HCT116 (cell line): ENCODE results near the gene SCG3. TPM values are rescaled to one million over a fixed set of nuclear protein-coding genes. Genes with fewer than 3 reads are reported as not detected.

Source experiments
- ATAC-seq: fragments of 200-7000 bp; cut with Tn5 transposase; 2 replicates; pipeline ENCODE4 v1.9.1; 2020; ENCODE audit warnings: mild to moderate bottlenecking, moderate library complexity
- BruUV-seq: library from RNA; stranded (reverse); fragments of 400-500 nt; replicated peaks from 2 replicates; lab custom pipeline; 2021; lab: Mats Ljungman, UMichigan
- CTCF ChIA-PET: fragments of 300-600 bp; sonication (Branson Sonifier 250); formaldehyde crosslinking; loops from one replicate; lab custom pipeline; 2021; ENCODE audit warnings: antibody characterized with exemption; lab: Charles Lee
- POLR2A ChIA-PET: fragments of 300-600, 350-600 bp; sonication (Branson Sonifier 250); formaldehyde crosslinking; loops from one replicate; lab custom pipeline; 2021; ENCODE audit warnings: antibody characterized with exemption; lab: Charles Lee
- RAD21 ChIA-PET, 2 experiments: fragments of 300-600 bp; sonication (Branson Sonifier 250); formaldehyde crosslinking; loops; one replicate each; lab custom pipeline; 2023; ENCODE audit warnings: low total read pairs in 2 of 2; ENCODE audit not compliant: uncharacterized antibody in 2 of 2, unreplicated experiment in 2 of 2, low non-redundant PET in 1 of 2; lab: Charles Lee
- DNase-seq: peaks from one replicate; pipeline ENCODE4 v3.0.0-alpha.2; 2010; ENCODE audit warnings: low read depth, low spot score
- H2AFZ ChIP-seq: fragments of 200-600 bp; shearing (Covaris generic), sonication (generic); 2 replicates; pipeline ENCODE4 v1.6.1; 2017; ENCODE audit warnings: low read depth, mixed run types, mixed read lengths, antibody characterized with exemption, low read length; ENCODE audit not compliant: poor library complexity, severe bottlenecking
- H3K27ac ChIP-seq: 2 replicates; pipeline ENCODE4 v1.5.1; 2012; ENCODE audit warnings: low read depth, low read length
- H3K27me3 ChIP-seq: fragments of 200-600 bp; sonication (generic); 2 replicates; pipeline ENCODE4 v1.6.1; 2016; ENCODE audit warnings: mixed run types, low read length, mixed read lengths; ENCODE audit not compliant: insufficient read depth
- H3K36me3 ChIP-seq, 2 experiments: fragments of 200-500 bp in 1 of 2; fragments of 200-600 bp in 1 of 2; sonication (Bioruptor generic) in 1 of 2; sonication (generic) in 1 of 2; 2 replicates each; pipeline versions ENCODE4 v1.5.1 to v1.6.1; 2014 to 2016; ENCODE audit warnings: low read length in 2 of 2, inconsistent platforms in 1 of 2, mixed read lengths in 1 of 2, mixed run types in 1 of 2; ENCODE audit not compliant: insufficient read depth in 2 of 2, control insufficient read depth in 1 of 2
- H3K4me1 ChIP-seq, 2 experiments: fragments of 200-600 bp in 1 of 2; sonication (generic) in 1 of 2; 2 replicates each; pipeline versions ENCODE4 v1.5.1 to v1.6.1; 2012 to 2017; ENCODE audit warnings: low read length in 2 of 2, inconsistent platforms in 1 of 2, mild to moderate bottlenecking in 1 of 2, mixed read lengths in 1 of 2, mixed run types in 1 of 2, moderate library complexity in 1 of 2; ENCODE audit not compliant: insufficient read depth in 2 of 2, control insufficient read depth in 1 of 2
- H3K4me2 ChIP-seq: fragments of 200-600 bp; sonication (generic); 2 replicates; pipeline ENCODE4 v1.6.1; 2017; ENCODE audit warnings: mixed run types, low read length, mixed read lengths
- H3K4me3 ChIP-seq, 2 experiments: fragments of 200-600 bp in 1 of 2; sonication (generic) in 1 of 2; replicated peaks in 1 of 2; 2 replicates each; pipeline ENCODE4 v1.5.1; 2011 to 2016; ENCODE audit warnings: low read length in 2 of 2, control low read depth in 1 of 2, low read depth in 1 of 2, mild to moderate bottlenecking in 1 of 2, mixed read lengths in 1 of 2, mixed run types in 1 of 2
- H3K79me2 ChIP-seq: fragments of 200-600 bp; sonication (generic); 2 replicates; pipeline ENCODE4 v1.6.1; 2017; ENCODE audit warnings: mild to moderate bottlenecking, mixed run types, low read length, moderate library complexity, mixed read lengths; ENCODE audit not compliant: insufficient read depth
- H3K9ac ChIP-seq: fragments of 200-600 bp; sonication (generic); 2 replicates; pipeline ENCODE4 v1.6.1; 2016; ENCODE audit warnings: low read length, mixed read lengths
- H3K9me2 ChIP-seq: fragments of 200-600 bp; sonication (generic), shearing (Covaris generic); 2 replicates; pipeline ENCODE4 v1.6.1; 2017; ENCODE audit warnings: mixed run types, mild to moderate bottlenecking, moderate library complexity; ENCODE audit not compliant: insufficient read depth
- H3K9me3 ChIP-seq, 2 experiments: fragments of 200-500 bp in 1 of 2; fragments of 200-600 bp in 1 of 2; sonication (Bioruptor generic) in 1 of 2; sonication (generic) in 1 of 2; 2 replicates each; pipeline ENCODE4 v1.6.1; 2014 to 2017; ENCODE audit warnings: low read length in 2 of 2, mixed read lengths in 2 of 2, inconsistent platforms in 1 of 2, low read depth in 1 of 2, mild to moderate bottlenecking in 1 of 2, mixed run types in 1 of 2, moderate library complexity in 1 of 2; ENCODE audit not compliant: control insufficient read depth in 1 of 2, insufficient read depth in 1 of 2
- H4K20me1 ChIP-seq: fragments of 200-600 bp; sonication (generic), shearing (Covaris generic); 2 replicates; pipeline ENCODE4 v1.6.1; 2017; ENCODE audit warnings: mixed run types, mild to moderate bottlenecking, moderate library complexity; ENCODE audit not compliant: insufficient read depth
- CBX3 ChIP-seq: IDR thresholded peaks from 2 replicates; pipeline ENCODE4 v1.6.1; 2012; ENCODE audit warnings: low read depth
- EGR1 ChIP-seq: IDR thresholded peaks from 2 replicates; pipeline ENCODE4 v1.6.1; 2012; ENCODE audit warnings: low read depth
- ELF1 ChIP-seq: IDR thresholded peaks from 2 replicates; pipeline ENCODE4 v1.6.1; 2012; ENCODE audit warnings: low read depth, borderline replicate concordance
- EZH2 ChIP-seq: fragments of 200-600 bp; sonication (generic); IDR thresholded peaks from 2 replicates; pipeline ENCODE4 v1.6.1; 2017; ENCODE audit warnings: antibody characterized with exemption, mixed run types
- FOSL1 ChIP-seq: IDR thresholded peaks from 2 replicates; pipeline ENCODE4 v1.6.1; 2012; ENCODE audit warnings: low read depth
- POLR2AphosphoS5 ChIP-seq: IDR thresholded peaks from 2 replicates; pipeline ENCODE4 v1.6.1; 2011; ENCODE audit warnings: mild to moderate bottlenecking, low read depth, low read length, moderate library complexity
- RAD21 ChIP-seq: IDR thresholded peaks from 2 replicates; pipeline ENCODE4 v1.6.1; 2012; ENCODE audit warnings: low read depth, mild to moderate bottlenecking
- SIN3A ChIP-seq: IDR thresholded peaks from 2 replicates; pipeline ENCODE4 v1.6.1; 2012; ENCODE audit warnings: low read depth
- SRF ChIP-seq: IDR thresholded peaks from 2 replicates; pipeline ENCODE4 v1.6.1; 2012; ENCODE audit warnings: low read depth
- ZFX ChIP-seq: fragments of 450-650 bp; IDR thresholded peaks from 2 replicates; pipeline ENCODE4 v1.6.1; 2017
- intact Hi-C: fragments of 100-400 bp; cut with micrococcal nuclease; formaldehyde crosslinking; loops from 2 replicates; pipeline ENCODE4 v1.10.0; 2022
- total RNA-seq: library from RNA; stranded (reverse); gene quantifications from one replicate; pipeline ENCODE4 v1.2.1, GENCODE V29; 2021; ENCODE audit not compliant: unreplicated experiment
- TF ChIP-seq, protein P1 (sequence below): IDR thresholded peaks from 2 replicates; pipeline ENCODE4 v1.6.1; 2011; ENCODE audit warnings: mild to moderate bottlenecking, low read length, moderate library complexity; ENCODE audit not compliant: insufficient replicate concordance; ENCODE audit errors: extremely low read depth
- TF ChIP-seq, protein P2 (sequence below), 3 experiments: fragments of 200-600 bp in 1 of 3; sonication (generic) in 1 of 3; IDR thresholded peaks in 2 of 3; conservative IDR thresholded peaks in 1 of 3; 2 replicates each; pipeline ENCODE4 v1.5.1; 2012 to 2017; ENCODE audit warnings: low read depth in 2 of 3, low read length in 2 of 3, antibody characterized with exemption in 1 of 3, borderline replicate concordance in 1 of 3, control low read depth in 1 of 3, mild to moderate bottlenecking in 1 of 3, mixed read lengths in 1 of 3, mixed run types in 1 of 3, moderate library complexity in 1 of 3; ENCODE audit not compliant: insufficient read depth in 1 of 3

SCG3 gene
- total RNA-seq, 1 experiment from 2014 or later, result not detected

DNA sequence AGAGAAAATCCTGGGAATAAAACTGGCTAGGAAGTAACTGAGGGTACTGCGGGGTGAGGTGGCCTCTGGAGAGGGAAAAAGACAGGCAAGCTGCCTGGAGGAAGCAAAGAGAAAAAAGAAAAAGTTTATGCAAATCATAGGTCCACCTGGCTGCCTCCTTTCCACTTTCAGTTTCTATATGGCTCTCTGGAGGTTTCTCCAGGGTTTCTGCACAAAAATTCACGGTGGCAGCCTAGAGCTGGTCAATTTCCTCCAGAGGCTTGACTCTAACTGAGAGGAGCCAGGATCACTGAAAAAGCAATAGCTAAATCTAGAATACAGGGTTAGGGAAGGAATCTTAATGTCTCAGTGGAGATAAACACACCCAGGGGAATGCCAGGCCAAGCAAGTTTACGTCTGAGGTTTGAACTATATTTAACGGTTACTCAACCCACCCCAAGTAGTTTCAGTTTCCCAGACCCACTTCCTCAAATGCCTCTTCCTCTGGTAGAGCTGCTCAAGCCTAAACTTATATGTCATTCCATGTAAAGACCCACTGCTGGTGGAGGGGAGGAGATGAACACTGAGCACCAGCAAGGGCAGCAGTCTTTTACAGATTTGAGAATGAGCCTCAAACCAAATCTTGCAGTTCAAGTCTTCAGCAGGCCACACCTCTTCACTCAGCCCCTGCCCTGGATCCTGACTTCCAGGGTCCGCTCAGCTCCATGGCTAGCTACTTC lies 50.4 kb downstream of the SCG3 start:
- Histone ChIP-seq H4K20me1 (no peaks in the 10 kb centered on the region), H3K27ac (no peak overlapping the region), H3K9me2 (no peaks in the 10 kb centered on the region), H3K4me3 (no peak overlapping the region), H3K9ac (no peak overlapping the region), H3K4me2 (no peak overlapping the region), H2AFZ (no peak overlapping the region), H3K9me3 (no peaks in the 10 kb centered on the region), H3K4me1 (peaks cover 17 to 21% of the 10 kb centered on the region in 2 experiments), H3K79me2 (no peaks in the 10 kb centered on the region; the same call in 1 of the 2 replicates), H3K36me3 (no peaks in the 10 kb centered on the region), H3K27me3 (no peaks in the 10 kb centered on the region)
- CTCF ChIA-PET, result interaction anchor here (1.1 kb wide), 1 partner anchor 45 kb away, joined by 3 read pairs; no protein-coding TSS in a partner anchor
- intact Hi-C loops, result no loop called here
- TF ChIP-seq SIN3A, result no peak
- TF ChIP-seq EZH2, result no peak
- TF ChIP-seq SRF, result no peak
- TF ChIP-seq ELF1, result no peak
- no peak for TF ChIP-seq EGR1
- TF ChIP-seq, protein P1, sequence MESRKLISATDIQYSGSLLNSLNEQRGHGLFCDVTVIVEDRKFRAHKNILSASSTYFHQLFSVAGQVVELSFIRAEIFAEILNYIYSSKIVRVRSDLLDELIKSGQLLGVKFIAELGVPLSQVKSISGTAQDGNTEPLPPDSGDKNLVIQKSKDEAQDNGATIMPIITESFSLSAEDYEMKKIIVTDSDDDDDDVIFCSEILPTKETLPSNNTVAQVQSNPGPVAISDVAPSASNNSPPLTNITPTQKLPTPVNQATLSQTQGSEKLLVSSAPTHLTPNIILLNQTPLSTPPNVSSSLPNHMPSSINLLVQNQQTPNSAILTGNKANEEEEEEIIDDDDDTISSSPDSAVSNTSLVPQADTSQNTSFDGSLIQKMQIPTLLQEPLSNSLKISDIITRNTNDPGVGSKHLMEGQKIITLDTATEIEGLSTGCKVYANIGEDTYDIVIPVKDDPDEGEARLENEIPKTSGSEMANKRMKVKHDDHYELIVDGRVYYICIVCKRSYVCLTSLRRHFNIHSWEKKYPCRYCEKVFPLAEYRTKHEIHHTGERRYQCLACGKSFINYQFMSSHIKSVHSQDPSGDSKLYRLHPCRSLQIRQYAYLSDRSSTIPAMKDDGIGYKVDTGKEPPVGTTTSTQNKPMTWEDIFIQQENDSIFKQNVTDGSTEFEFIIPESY, result no peak
- no peak for TF ChIP-seq CBX3
- TF ChIP-seq, protein P2, sequence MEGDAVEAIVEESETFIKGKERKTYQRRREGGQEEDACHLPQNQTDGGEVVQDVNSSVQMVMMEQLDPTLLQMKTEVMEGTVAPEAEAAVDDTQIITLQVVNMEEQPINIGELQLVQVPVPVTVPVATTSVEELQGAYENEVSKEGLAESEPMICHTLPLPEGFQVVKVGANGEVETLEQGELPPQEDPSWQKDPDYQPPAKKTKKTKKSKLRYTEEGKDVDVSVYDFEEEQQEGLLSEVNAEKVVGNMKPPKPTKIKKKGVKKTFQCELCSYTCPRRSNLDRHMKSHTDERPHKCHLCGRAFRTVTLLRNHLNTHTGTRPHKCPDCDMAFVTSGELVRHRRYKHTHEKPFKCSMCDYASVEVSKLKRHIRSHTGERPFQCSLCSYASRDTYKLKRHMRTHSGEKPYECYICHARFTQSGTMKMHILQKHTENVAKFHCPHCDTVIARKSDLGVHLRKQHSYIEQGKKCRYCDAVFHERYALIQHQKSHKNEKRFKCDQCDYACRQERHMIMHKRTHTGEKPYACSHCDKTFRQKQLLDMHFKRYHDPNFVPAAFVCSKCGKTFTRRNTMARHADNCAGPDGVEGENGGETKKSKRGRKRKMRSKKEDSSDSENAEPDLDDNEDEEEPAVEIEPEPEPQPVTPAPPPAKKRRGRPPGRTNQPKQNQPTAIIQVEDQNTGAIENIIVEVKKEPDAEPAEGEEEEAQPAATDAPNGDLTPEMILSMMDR (IDR thresholded peaks at IDR 0.05 in 2 of 3, conservative IDR thresholded peaks at IDR 0.05 in 1 of 3; ENCODE audit: borderline replicate concordance in 1 of 3, insufficient read depth in 1 of 3, low read depth in 2 of 3, low read length in 2 of 3), result no peak
- TF ChIP-seq ZFX, result no peak
- TF ChIP-seq POLR2AphosphoS5, result no peak
- no peak for TF ChIP-seq RAD21
- no peak for TF ChIP-seq FOSL1
- ATAC-seq (no peak), DNase-seq (no peak)
- RAD21 ChIA-PET, result no interaction called here
- BruUV-seq, result no TSS peak
- POLR2A ChIA-PET, result no interaction called here
